Measurements from ENCODE around the gene KBTBD4.
"Not testable (repeated sequence)": the region's sequence is repeated elsewhere in the genome, so short reads cannot be mapped to it uniquely, and the experiment has no call there.

DNA sequence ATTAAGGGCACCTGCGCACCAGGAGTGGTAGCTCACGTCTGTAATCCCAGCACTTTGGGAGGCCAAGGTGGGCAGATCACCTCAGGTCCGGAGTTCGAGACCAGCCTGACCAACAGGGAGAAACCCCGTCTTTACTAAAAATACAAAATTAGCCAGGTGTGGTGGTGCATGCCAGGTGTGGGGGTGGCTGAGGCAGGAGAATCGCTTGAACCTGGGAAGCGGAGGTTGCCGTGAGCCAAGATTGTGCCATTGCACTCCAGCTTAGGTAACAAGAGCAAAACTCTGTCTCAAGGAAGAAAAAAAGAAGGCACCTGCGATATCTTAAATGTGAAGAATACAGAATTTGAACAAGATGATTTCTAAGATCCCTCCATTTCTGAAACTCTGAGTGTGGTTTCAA is 52.7 kb downstream of the KBTBD4 start:
- TF ChIP-seq POLR2A (IDR thresholded peaks at IDR 0.05); CTCF (IDR thresholded peaks at IDR 0.05 in 4 of 5, conservative IDR thresholded peaks at IDR 0.05 in 1 of 5): not testable (repeated sequence)
